MM.1S (cell line): ENCODE measurements around the gene UBLCP1.

Source experiments
- DNase-seq: peaks from one replicate; pipeline ENCODE4 v3.0.0-alpha.2; 2015
- H2AFZ ChIP-seq: fragments of 300-600 bp; sonication (generic); 2 replicates; pipeline ENCODE4 v1.6.0; 2016; ENCODE audit warnings: antibody characterized with exemption, low read length
- H3F3A ChIP-seq: fragments of 300-600 bp; sonication (generic); 2 replicates; pipeline ENCODE4 v1.6.1; 2016; ENCODE audit warnings: mild to moderate bottlenecking, antibody characterized with exemption, low read length, moderate library complexity, mixed read lengths; ENCODE audit not compliant: insufficient read depth
- H3K27ac ChIP-seq: fragments of 300-600 bp; sonication (generic); 2 replicates; pipeline ENCODE4 v1.5.1; 2016; ENCODE audit warnings: mild to moderate bottlenecking, low read length
- H3K27me3 ChIP-seq: fragments of 300-600 bp; sonication (generic); replicated peaks from 2 replicates; pipeline ENCODE4 v1.6.0; 2016; ENCODE audit warnings: low read length; ENCODE audit not compliant: insufficient read depth
- H3K36me3 ChIP-seq: fragments of 300-600 bp; sonication (generic); replicated peaks from 2 replicates; pipeline ENCODE4 v1.6.1; 2016; ENCODE audit warnings: mild to moderate bottlenecking, low read length, mixed read lengths; ENCODE audit not compliant: insufficient read depth
- H3K4me1 ChIP-seq: fragments of 300-600 bp; sonication (generic); 2 replicates; pipeline ENCODE4 v1.6.1; 2016; ENCODE audit warnings: low read length, mixed read lengths
- H3K4me2 ChIP-seq: fragments of 300-600 bp; sonication (generic); 2 replicates; pipeline ENCODE4 v1.6.0; 2016; ENCODE audit warnings: low read depth, low read length
- H3K4me3 ChIP-seq: fragments of 300-600 bp; sonication (generic); 2 replicates; pipeline ENCODE4 v1.5.1; 2016; ENCODE audit warnings: low read length, mixed read lengths
- H3K79me2 ChIP-seq: fragments of 300-600 bp; sonication (generic); 2 replicates; pipeline ENCODE4 v1.6.1; 2016; ENCODE audit warnings: mixed run types, low read length, mixed read lengths
- H3K9ac ChIP-seq: fragments of 300-600 bp; sonication (generic); 2 replicates; pipeline ENCODE4 v1.6.1; 2016; ENCODE audit warnings: low read length, mixed read lengths
- H3K9me2 ChIP-seq: fragments of 300-600 bp; sonication (generic); replicated peaks from 2 replicates; pipeline ENCODE4 v1.6.1; 2016; ENCODE audit warnings: mild to moderate bottlenecking, low read length, mixed read lengths; ENCODE audit not compliant: insufficient read depth
- H3K9me3 ChIP-seq: fragments of 300-600 bp; sonication (generic); replicated peaks from 2 replicates; pipeline ENCODE4 v1.6.1; 2016; ENCODE audit warnings: mild to moderate bottlenecking, low read length, mixed read lengths; ENCODE audit not compliant: insufficient read depth
- H4K20me1 ChIP-seq: fragments of 300-600 bp; sonication (generic); 2 replicates; pipeline ENCODE4 v1.6.1; 2016; ENCODE audit warnings: mild to moderate bottlenecking, low read length, moderate library complexity, mixed read lengths; ENCODE audit not compliant: insufficient read depth
- CTCF ChIP-seq: fragments of 300-600 bp; sonication (generic); IDR thresholded peaks from 2 replicates; pipeline ENCODE4 v1.5.1; 2016; ENCODE audit warnings: antibody characterized with exemption, low read length, mixed read lengths
- EZH2 ChIP-seq: fragments of 300-600 bp; sonication (generic); optimal IDR thresholded peaks from 2 replicates; pipeline ENCODE3; 2017; ENCODE audit warnings: low read depth, mild to moderate bottlenecking, antibody characterized with exemption, low read length, mixed read lengths
- EZH2phosphoT487 ChIP-seq: fragments of 300-600 bp; sonication (generic); IDR thresholded peaks from 2 replicates; pipeline ENCODE4 v1.6.1; 2018; ENCODE audit warnings: antibody characterized with exemption, low read length

The UBLCP1 gene

GRCh38 chr5:159274676-159275075 is 11.6 kb downstream of the UBLCP1 start:
- 0 out of 2 replicates have a peak, but pooled peaks cover 9% of the 10 kb centered on the region for H3K4me1 ChIP-seq
- H3F3A ChIP-seq = no peaks in the 10 kb centered on the region
- no peaks in the 10 kb centered on the region for H4K20me1 ChIP-seq
- H3K9me2 ChIP-seq = no peaks in the 10 kb centered on the region
- no peaks in the 10 kb centered on the region; the same call in 1 of the 2 replicates for H3K36me3 ChIP-seq
- H3K9me3 ChIP-seq = no peaks in the 10 kb centered on the region
- no peak overlapping the region for H2AFZ ChIP-seq
- no peak for DNase-seq
- TF ChIP-seq EZH2phosphoT487 (no peak), EZH2 (no peak), CTCF (no peak)
- H3K4me3 ChIP-seq = 0 out of 2 replicates have a peak overlapping the region, but pooled peaks have one; percentile 16
- H3K4me2 ChIP-seq = peak overlapping the region; percentile 17; the same call in 1 of the 2 replicates
- H3K27me3 ChIP-seq = no peaks in the 10 kb centered on the region
- no peaks in the 10 kb centered on the region for H3K79me2 ChIP-seq
- no peak overlapping the region for H3K9ac ChIP-seq
- no peak overlapping the region for H3K27ac ChIP-seq

GRCh38 chr5:159286420-159287035 is 23.4 kb downstream of the UBLCP1 start:
- peak; percentile 51 for DNase-seq

GRCh38 chr5:159290741-159291140 is 27.7 kb downstream of the UBLCP1 start:
- Histone ChIP-seq H3K4me2 (no peak overlapping the region), H3K36me3 (no peaks in the 10 kb centered on the region), H3F3A (no peaks in the 10 kb centered on the region), H3K9me2 (no peaks in the 10 kb centered on the region), H3K4me3 (no peak overlapping the region), H3K27me3 (no peaks in the 10 kb centered on the region), H3K4me1 (no peaks in the 10 kb centered on the region), H3K79me2 (no peaks in the 10 kb centered on the region), H2AFZ (no peak overlapping the region), H3K9me3 (no peaks in the 10 kb centered on the region), H3K27ac (no peak overlapping the region), H3K9ac (no peak overlapping the region), H4K20me1 (no peaks in the 10 kb centered on the region)
- TF ChIP-seq EZH2phosphoT487 (no peak), CTCF (no peak), EZH2 (no peak)
- DNase-seq = no peak

More at GRCh38 chr5:159286420-159287035, 23.4 kb downstream of the UBLCP1 start:
- Histone ChIP-seq H3K9me3 (no peaks in the 10 kb centered on the region), H3K36me3 (no peaks in the 10 kb centered on the region), H3K4me2 (no peak overlapping the region), H3K27ac (no peak overlapping the region), H3K4me1 (no peaks in the 10 kb centered on the region), H2AFZ (no peak overlapping the region), H3K9ac (no peak overlapping the region), H3K4me3 (no peak overlapping the region), H3K79me2 (no peaks in the 10 kb centered on the region), H4K20me1 (no peaks in the 10 kb centered on the region), H3K9me2 (no peaks in the 10 kb centered on the region), H3K27me3 (no peaks in the 10 kb centered on the region), H3F3A (no peaks in the 10 kb centered on the region)
- no peak for TF ChIP-seq EZH2
- peak; percentile 54 for TF ChIP-seq CTCF
